Hematopoietic multipotent progenitor cell treated with erythropoietin and hydrocortisone succinate and interleukin-3 and kit ligand, for 15 days (in vitro differentiated cells): ENCODE data around the gene PPP1R12C.
"Not testable (repeated sequence)": the region's sequence is repeated elsewhere in the genome, so short reads cannot be mapped to it uniquely, and the experiment has no call there.

Experiments
- DNase-seq: peaks from one replicate; pipeline ENCODE4 v3.0.0-alpha.2; 2015; ENCODE audit warnings: low spot score

The PPP1R12C gene

DNA sequence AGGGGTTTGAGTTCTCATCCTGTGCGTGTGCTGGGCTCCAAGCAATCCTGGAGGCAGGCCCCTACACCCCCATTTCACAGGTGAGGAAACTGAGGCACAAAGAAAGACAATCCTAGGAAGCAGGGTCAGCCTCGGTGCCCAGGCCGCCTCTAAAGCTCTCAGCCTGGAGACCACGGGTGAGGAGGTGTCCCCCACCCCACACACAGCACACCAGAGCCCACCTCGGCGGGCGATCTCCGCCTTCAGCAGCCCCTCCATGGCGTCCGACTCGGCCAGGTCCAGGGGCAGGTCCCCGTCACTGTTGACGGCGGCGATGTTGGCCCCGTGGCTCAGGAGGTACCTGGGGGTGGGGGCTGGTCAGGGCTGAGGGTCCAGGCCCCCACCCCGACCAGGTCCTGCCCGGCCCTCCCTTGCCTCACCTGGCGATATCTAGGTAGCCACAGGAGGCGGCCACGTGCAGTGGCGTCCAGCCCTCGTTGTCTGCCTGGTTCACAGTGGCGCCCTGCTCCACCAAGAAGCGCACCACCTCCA, 5.1 kb downstream of the PPP1R12C start:
- DNase-seq: no peak

DNA sequence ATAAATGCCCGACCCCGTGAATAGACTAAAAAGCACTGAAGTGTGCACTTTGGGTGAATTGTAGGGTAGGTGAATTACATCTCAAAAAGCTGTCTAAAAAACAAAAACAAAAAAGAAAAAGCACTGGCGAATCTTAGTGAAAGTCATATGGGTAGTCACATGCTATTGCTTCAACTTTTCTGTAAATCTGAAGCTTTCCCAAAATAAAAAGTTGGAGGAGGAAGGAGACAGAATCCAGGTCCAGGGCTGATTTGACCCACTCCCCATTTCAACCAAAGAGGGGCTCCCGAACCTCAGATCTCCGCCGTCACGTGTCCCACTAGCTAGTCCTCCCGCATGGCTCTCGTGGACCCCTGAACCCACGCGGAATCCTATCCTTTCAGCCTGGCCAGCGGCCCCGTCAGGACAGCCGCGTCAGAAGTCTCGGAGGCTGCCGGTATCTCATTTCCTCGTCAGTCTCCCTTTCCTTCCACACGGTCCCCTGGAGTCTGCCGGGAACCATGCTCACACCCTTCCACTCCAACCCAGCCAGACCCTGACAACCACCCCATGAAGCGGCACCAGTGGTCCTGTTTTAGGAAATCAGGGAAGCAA, 6.1 kb downstream of the PPP1R12C start:
- DNase-seq: no peak

DNA sequence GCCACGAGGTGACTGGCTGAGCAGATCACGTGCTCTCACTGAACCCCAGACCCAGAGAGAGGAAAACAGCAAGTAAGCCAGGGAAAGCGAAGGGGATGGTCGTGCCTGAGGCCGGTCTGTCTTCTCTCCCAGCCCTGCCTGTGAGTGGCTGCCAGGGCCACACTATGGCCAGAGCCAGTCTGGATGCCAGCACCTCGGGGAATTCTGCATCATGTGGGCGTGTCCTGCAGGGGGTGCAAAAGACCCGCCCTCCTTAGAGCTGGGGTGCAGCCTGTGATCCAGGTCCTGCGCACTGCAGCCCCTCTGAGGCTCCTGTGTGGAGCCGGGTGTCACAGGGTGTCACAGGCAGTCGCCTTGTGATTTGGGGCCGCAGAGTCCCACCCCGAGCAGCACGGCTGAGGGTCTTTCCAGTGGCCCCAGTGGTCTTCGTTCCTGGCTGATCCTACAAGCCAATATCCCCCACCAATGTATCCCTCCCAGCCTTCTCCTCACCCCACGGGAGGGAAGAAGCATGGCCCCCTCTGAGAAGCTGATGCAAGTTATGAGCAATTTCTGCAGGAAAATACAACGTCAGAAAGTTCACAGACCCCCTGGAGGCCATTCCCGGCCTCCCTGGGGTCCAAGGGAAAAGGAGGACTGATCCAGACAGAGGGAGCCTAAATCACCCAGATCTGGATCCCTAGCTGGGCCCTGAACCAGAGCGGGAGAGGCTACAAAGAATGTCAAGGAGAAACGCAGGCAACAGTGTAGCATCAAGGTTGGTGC, 7.7 kb downstream of the PPP1R12C start:
- no peak for DNase-seq

DNA sequence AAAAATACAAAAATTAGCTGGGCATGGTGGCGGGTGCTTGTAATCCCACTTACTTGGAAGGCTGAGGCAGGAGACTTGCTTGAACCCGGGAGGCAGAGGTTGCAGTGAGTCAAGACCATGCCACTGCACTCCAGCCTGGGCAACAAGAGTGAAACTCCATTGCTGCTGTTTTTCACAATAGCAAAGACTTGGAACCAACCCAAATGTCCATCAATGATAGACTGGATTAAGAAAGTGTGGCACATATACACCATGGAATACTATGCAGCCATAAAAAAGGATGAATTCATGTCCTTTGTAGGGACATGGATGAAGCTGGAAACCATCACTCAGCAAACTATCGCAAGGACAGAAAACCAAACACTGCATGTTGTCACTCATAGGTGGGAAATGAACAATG, 10.2 kb downstream of the PPP1R12C start:
- not testable (repeated sequence) for DNase-seq

DNA sequence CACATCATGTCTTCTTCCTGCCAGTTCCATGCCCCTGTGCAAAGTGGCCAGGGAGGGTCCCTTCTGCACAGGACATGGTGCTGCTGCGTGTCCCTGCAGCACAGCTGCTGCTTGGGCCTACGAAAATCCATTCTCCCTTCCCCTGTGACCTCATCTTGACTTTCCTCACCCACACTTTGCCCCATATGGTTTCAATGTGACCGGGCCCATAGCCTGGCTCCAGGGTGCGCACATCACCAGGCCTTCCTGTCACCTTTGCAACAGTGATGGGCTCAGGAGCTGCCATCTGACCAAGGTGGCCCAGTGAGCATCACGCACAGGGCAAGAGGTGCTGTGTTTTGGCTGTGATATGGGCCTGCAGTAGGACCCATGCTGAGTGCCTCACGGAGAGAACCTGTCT, 10.8 kb downstream of the PPP1R12C start:
- no peak for DNase-seq

DNA sequence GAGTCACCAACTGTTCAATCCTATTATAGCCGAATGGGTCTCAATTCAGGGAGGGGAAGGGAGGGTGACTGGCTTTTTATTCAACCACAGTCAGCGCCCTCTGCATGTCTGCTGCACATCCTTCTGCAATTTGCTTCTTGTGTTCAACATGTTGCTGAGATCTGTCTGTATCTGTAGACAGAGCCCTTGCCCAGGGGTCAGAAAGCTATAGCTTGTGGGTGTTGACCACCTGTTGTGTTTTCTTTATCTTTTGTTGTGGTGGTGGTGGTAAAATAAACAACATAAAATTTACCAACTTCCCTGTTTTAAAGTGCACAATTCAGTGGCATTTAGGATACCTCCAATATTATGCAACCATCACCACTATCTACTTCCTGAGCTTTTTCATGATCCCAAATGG, 12.2 kb downstream of the PPP1R12C start:
- no peak for DNase-seq

DNA sequence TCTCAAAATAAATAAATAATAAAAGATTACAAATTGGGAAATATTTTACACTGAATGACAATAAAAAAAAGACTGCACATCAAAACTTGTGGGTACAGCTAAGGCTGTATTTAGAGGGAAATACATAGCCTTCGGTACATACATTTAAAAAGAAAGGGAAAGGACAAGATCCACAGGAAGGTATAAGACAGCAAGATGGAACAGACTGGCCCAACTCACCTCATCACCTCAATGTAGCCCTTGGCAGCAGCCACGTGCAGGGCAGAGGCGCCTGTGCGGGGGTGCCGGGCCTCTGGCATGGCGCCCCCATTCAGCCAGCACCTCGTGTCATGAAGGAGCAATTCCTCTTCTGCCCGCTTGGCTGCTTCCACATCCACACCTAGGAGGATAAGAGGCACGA, 14.2 kb downstream of the PPP1R12C start:
- DNase-seq: no peak

DNA sequence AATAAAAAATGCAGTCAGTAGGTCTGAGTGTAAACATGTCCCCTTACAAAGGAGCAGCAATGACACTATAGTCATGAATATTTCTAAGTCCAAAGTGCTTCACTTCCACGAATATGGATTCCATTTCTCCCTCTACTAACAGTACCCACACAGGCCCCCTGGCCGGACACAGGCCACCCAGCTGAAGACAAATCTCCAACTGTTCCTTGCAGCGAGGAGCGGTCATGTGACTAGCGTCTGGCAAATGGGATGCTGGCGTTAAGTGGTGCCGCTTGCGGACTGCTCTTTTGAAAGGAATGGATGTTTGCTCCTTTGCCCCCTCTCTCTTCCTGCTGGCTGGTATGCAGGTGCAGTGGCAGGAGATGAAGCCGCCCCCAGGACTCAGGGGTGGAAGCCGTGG, 16.2 kb downstream of the PPP1R12C start:
- no peak for DNase-seq

DNA sequence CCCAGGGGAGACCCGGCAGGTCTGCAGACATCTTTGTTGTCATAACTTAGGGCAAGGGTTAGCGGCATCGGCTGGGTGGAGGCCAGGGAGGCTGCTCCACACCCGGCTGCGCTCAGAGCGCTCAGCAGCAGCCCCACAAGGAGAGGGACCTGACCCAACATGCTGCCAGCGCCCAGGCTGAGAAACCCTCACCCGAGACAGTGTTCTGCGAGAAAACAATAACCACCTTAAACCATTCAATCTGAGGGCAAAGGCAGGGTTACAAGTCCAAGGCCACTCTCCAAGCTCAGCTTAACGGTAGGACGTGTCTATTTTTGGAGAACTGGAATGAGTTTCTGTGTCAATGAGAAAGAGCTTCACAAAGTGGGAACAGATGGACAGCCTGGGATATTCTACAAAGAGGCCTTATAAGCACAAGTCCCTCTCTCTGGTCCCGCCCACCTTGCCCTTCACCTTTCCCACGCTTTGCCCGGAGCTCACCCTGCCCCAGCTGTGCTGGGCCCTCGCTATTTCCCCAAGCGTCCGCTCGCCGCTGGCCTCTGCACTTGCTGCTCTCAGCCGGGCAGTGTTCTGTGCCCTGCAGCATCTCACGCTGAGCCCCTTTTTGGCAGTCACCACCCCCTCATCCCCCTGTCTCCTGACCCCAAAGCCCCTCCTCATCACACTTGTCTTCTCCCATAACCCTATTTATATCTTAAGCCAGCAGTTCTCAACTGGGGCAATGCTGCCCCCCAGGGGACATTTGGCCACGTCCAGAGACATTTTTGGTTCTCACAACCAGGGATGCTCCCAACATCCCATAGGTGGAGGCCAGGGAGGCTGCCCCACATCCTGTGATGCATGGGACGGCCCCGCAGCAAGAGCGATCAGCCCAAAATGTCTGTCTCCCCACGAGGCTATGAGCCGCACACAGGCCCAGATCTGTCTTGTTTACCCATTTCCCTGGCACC, 17.6 kb downstream of the PPP1R12C start:
- DNase-seq: no peak

DNA sequence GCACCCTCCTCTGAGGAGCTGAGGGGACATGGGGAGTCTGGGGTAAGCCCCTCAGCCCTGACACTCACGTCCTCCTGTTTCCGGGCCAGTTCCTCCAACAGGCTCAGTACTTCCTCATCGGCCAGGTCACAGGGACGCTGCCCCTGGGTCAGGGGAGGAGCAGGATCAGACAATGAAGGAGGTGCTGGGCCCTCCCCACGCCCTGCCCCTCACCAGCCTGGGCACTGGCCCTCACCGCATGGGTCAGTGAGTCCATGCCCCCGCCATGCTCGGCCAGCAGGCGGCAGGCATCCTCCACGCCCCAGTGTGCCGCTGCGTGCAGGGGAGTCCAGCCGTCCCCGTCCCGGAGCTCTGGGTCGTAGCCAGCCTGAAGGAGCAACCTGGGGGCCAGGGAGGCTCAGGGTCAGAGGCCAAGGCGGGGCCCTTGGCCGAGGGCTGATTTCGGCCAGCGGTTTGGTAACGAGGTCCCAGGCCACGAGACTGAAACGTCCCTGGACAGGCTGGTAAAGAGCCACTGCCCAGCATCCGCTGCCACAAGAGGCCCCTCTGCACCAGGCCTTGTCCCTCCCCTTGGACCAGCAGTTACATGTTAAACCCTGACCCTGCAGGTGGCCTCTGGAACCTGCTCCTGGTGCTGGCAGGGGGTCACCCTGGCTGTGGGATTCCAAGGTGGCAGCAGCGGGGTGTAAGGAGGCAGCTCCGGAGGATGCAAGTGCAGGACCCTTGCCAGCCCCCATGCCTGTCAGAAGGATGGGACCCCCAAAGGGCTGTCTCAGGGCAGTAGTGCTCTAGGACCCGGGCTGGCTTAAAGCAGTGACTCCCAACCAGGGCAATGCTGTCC, 18.5 kb downstream of the PPP1R12C start:
- DNase-seq: no peak

DNA sequence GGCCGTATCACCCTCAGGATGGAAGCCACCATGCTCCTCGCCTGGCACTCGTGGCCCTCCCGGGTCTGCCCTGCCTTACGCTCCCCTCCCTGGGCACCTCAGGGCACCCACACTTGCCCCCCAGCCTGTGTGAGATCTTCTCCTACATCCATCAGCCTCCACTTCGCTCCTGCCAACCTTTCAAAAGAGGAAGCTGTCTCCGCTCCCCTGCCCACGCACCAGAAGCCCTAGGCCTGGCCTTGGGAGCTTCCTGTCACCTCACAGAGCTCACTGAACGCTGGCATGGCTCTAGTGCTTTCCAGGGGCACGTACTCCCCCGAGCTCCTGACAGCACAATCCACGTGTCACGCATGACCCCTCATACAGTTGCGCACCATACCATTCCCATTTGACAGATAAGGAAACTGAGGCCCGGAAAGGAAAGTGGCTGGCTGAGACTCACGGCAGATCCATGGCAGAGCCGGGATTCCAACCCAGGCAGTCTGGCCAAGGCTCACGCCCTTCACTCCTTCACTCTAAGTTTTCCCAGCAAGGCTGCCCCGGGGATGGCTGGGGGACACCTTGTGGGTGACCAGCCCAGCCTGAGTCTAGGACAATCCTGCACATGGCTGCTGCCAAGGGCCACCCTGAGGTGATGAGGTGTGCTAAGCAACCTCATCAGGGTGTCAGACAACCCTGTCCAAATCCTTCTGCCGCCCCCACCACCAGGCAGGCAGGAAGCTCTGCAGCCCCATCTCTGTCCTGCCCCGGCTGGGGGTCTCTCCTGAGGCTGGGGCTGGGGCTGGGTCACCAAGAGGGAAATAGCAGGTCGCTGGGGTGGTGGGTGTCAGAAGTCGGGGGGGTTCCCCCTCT, 19.3 kb downstream of the PPP1R12C start:
- no peak for DNase-seq

DNA sequence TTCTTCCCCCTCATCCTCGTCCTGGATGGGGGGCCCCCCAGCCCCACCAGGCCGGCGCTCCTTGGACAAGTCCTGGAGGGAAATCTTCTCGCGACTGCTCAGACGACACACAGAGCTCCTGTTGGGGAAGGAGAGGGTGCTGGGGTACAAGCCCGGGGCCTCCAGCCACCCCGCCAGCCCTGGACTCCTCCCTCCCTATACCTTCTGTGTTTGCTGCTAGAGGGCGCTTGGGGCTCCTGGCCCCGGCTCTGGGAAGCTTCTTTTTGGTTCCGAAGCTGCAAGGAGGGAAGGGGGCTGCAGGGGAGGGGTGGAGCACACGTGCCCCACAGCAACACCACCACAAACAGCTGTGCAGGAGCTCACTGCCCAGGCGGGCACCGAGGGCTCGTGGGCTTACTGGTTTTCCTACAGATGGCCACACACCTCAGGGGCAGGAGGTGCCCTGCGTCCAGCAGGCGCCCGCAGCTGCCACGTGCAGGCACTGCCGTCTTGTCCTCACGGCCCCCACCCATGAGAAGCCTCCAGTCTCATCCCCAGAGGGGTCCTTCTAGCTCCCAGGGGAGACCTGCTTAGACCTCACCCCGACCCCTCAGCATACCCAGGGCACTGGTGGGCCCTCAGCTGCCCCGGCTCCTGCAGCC, 21.3 kb downstream of the PPP1R12C start:
- no peak for DNase-seq

DNA sequence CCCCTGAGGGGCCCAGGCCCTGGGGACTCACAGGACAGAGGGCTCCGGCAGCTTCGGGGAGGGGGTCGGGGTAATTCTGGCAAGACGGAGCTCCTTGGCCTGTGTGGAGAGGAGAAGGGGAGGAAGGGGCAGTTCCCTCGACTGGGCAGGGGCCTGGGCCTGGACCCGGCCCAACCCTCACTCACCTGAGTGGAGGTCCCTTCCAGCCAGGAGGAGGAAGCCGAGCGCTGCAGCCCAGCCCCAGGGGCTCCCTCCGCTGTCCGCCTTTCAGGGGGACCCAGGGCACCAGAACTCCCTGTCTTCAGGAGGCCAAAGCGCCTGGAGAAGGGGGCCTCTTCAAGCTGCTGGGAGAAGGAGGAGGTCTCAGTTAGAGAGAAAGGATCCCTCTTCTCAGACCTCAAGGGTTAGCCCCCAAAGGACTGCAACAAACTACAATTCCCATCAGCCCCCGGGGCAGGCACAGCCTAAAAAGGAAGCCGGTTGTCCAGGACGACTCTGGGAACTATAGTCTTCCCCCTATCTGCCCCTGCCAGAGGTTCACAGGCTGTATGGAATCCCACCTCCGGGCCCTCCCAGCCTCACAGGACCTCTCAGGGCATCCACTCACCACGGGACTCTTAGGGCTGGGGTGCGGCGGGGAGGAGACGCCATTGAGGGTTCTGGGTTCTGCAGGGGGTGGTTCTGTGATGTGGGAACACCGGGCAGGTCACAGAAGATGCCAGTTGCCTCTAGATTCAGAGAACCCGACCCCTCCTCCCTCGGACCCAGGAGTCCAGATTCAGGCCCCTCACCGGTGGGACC, 22.0 kb downstream of the PPP1R12C start:
- DNase-seq: no peak

DNA sequence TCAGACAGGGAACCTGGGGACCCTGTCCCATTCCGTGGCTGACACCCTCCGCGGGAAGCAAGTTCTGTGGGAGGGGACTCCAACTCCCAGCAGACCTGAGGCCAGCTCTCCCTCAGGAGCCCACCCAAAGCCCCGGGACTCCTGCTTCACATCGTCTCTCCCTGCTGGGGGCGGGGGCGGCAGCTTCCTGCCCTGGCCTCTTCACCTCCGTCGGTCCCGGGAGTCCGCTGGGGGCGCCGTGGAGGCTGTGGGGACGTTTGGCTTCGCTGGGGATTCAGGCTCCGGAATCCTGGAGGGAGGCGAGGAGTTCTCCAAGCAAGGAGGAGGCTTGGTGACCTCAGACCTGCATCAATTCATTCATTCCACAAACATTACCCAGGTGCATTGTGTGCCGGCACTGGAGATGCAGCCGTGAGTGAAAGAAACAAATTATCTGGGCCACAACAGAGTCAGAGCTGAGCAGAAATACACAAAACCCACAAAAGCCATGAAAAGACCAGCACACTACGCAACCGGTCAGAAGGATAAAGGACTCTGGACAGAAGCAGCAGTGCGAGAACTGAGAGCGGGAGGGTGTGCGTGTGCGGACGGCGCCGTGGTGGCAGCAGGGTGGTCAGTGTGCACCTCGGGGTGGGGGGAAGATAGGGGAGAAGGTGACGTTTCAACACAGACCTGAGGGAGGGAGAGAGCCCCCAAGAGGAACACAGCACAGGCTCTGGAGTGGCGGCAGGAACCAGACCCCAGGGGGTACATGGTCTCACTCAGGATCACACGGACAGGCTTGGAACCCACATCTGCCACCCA, 22.8 kb downstream of the PPP1R12C start:
- no peak for DNase-seq

DNA sequence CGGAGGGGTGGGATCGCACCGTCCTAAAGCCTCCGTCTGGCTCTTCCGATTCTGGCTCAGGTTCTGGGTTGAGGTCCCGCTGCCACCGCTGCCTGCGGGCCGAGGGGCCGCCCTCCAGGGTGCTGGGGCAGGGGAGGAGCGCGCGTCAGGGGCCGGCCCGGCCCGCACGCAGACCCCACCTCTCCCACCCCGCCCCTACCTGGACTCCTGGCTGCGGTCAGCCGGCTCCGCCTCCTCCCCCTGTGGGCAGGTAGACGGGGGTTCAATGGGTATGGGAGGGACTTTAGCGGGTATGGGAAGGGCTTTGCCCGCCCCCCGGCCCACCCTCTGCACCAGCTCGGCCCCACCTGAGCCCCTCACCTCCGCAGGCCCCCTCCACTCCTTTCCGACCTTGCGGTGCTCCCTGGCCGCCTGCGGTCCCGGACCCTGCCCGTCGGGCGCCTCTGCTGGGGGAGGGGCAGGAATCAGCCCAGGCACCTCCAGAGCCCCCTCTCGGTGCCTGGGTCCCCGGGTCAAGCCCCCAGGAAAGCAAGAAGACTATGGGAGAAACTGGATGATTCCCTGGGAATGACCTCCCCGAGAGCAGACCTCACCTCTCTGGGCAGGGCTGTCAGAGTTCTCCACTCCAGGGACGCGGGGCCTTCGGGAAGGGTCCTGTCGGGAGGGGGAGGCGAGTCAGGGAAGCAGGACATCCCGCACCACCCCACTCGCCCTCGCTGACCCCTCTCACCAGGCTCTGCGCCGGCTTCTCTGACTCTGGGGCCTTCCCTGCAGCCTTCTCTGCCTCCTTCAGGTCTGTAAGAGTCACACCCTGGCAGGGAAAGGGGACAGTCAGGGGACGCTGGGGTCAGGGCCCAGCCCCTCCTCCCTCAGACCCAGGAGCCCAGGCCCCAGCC, 24.8 kb downstream of the PPP1R12C start:
- no peak for DNase-seq

DNA sequence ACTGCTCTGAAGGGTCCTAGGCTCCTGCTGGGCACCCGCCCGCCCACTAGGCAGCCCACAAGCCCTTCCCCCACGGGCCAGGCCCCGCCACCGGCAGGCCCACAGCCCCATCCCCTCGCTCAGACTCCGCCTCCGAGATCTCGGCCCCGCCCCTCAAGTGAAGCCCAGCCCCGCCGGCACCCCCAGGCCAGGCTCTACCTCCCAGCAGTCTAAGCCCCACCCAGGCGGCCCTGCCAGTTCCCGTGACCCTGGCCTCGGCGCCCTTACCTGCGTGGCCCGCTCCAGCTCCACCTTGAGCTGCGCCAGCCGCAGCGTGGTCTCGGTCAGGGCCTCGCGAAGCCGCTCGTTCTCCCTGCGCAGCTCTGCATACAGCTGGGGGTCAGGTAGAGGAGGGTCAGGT, 25.5 kb downstream of the PPP1R12C start:
- DNase-seq: no peak

DNA sequence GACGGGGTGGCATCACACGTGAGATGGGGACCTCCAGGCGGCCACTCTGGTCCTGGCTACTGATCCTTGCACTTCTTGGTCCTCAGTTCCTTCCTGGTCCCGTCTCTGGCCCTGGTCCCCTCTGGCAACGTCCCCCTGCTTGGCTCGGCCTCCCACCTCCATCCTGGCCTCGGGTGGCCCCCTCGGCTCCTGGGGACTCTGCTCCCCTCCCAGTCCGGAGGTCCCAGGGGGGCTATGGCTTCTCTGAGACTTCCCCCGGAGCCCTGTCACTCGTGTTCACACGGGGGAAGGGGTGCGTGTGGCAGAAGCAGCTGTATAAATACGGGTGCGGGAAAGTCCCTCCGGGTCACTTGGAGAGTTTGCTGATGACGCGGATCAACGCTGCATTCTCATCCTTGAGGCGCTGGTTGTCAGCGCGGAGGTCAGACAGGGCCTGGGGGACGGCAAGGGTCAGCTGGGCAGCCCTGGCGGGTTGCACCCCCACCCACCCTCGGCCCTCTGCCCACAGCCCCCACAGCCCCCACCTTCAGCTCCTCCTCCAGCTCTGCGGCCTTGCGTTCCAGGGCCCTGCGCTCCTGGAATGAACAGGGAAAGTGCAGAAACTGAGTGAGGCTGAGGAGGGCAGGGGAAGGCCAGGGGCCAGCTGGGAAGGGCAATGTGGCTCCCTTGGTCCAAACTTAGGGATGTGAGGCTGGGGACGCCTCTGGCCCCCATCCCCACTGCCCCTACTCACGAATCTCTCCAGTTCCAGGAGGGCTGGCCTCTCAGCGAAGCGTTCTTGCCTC, 26.1 kb downstream of the PPP1R12C start:
- no peak for DNase-seq
